Transverse colon (tissue), 4 donors: ENCODE measurements around the gene HAUS5. TPM values are rescaled to one million over a fixed set of nuclear protein-coding genes. Genes with fewer than 3 reads are reported as not detected.
A peak's percentile ranks its signal among the peaks of the same experiment; 100 is the strongest.

Experiments used
- DNase-seq: peaks from one replicate; pipeline ENCODE4 v3.0.0-alpha.2; 2019
- H3K27ac ChIP-seq, 4 donors: fragments of 200-600 bp; sonication (generic); 2 replicates each; pipeline ENCODE4 v1.5.1; 2016 to 2018; ENCODE audit warnings: inconsistent platforms in 4 of 4
- H3K27me3 ChIP-seq: fragments of 200-600 bp; sonication (generic); 2 replicates; pipeline ENCODE4 v1.5.1; 2017; ENCODE audit warnings: inconsistent platforms
- H3K36me3 ChIP-seq, 4 donors: fragments of 200-600 bp; sonication (generic); 2 replicates each; pipeline ENCODE4 v1.5.1; 2017 to 2019; ENCODE audit warnings: inconsistent platforms in 4 of 4
- H3K4me1 ChIP-seq, 4 donors: fragments of 200-600 bp; sonication (generic); 2 replicates each; pipeline ENCODE4 v1.5.1; 2017 to 2020; ENCODE audit warnings: inconsistent platforms in 4 of 4
- H3K4me3 ChIP-seq, 4 donors: fragments of 200-600 bp; sonication (generic); 1 replicate in 1 of 4; 2 replicates in 3 of 4; pipeline versions ENCODE4 v1.5.1 to v1.6.1; 2017 to 2019; ENCODE audit warnings: inconsistent platforms in 4 of 4
- H3K9me3 ChIP-seq, 2 donors: fragments of 200-600 bp; sonication (generic); 2 replicates each; pipeline ENCODE4 v1.5.1; 2017 to 2019; ENCODE audit warnings: inconsistent platforms in 2 of 2
- CTCF ChIP-seq, 5 experiments: fragments of 200-600 bp in 3 of 5; fragments of 450-650 bp in 2 of 5; sonication (generic) in 3 of 5; IDR thresholded peaks; 1 replicate in 2 of 5; 2 replicates in 3 of 5; pipeline ENCODE4 v1.5.1; 2016 to 2017; ENCODE audit warnings: antibody characterized with exemption in 5 of 5, inconsistent platforms in 3 of 5, mild to moderate bottlenecking in 2 of 5, moderate library complexity in 1 of 5
- EP300 ChIP-seq: sonication (generic); formaldehyde crosslinking; IDR thresholded peaks from one replicate; pipeline ENCODE4 v1.6.1; 2017; ENCODE audit warnings: antibody characterized with exemption, low read depth
- POLR2A ChIP-seq: fragments of 450-650 bp; IDR thresholded peaks from one replicate; pipeline ENCODE4 v1.6.1; 2016; ENCODE audit warnings: antibody characterized with exemption, mild to moderate bottlenecking, moderate library complexity
- POLR2AphosphoS5 ChIP-seq, 3 donors: sonication (generic); formaldehyde crosslinking; IDR thresholded peaks; one replicate each; pipeline ENCODE4 v1.6.1; 2016; ENCODE audit warnings: antibody characterized with exemption in 3 of 3
- WGBS, 2 donors: methylation state at CpG; one replicate each; pipeline ENCODE4 v1.1.5; 2018; ENCODE audit warnings: low coverage in 1 of 2; 5-methylcytosine and 5-hydroxymethylcytosine counted together
- in situ Hi-C, 4 donors: fragments of 200-750 bp; cut with MboI; loops; one replicate each; pipeline versions ENCODE4 v1.15.0 to v1.15.1; 2017; ENCODE audit warnings: low sequenced_read_pairs in 3 of 4, low pct_ligation_motif_present in 1 of 4, low pct_unique_long_range_greater_than_20kb in 1 of 4
- intact Hi-C: fragments of 100-400 bp; cut with DNase I; formaldehyde crosslinking; loops from one replicate; pipeline ENCODE4 v1.15.1; 2023; ENCODE audit warnings: low total_unique reads
- total RNA-seq, 4 donors: library from RNA; depleted of rRNA; stranded (reverse); fragments of >200 nt; gene quantifications; one replicate each; pipeline ENCODE4 v1.1.0, GENCODE V29; 2016

HAUS5 gene
- total RNA-seq, result 1 to 10 TPM; 3.7 to 6.6 (median 5.2) TPM

- Histone ChIP-seq H3K4me3 (peak within 1 kb of the TSS; percentile 41 to 76 (median 56)), H3K4me1 (peaks cover 3 to 13% (median 11%) of the 10 kb centered on the region in 4 donors), H3K27ac (peak within 1 kb of the TSS; percentile 47 to 81 (median 60)), H3K36me3 (no peaks in the 10 kb centered on the region), H3K27me3 (no peaks in the 10 kb centered on the region), H3K9me3 (no peaks in the 10 kb centered on the region)
- TF ChIP-seq POLR2AphosphoS5 (IDR thresholded peaks at IDR 0.05), result peak; percentile 55 to 76 (median 67)
- peak in 2 of 5 experiments; percentile 42 to 44 for TF ChIP-seq CTCF (IDR thresholded peaks at IDR 0.05)
- peak; percentile 49 for TF ChIP-seq POLR2A
- no peak for TF ChIP-seq EP300
- intact Hi-C loops (no loop called here), in situ Hi-C loops (no loop called here)
- peak; percentile 96 for DNase-seq
- WGBS, 2 donors, result 0% methylated on average over 44 of the region's 47 CpGs; no CpG with 5 or more reads in 1 of the 2 donors
Measured at GRCh38 chr19:35612559-35613321, at the start of gene HAUS5. HAUS5 (plus strand) TSS chr19:35612735; CDS start chr19:35612795, 60 bp downstream.

- in situ Hi-C loops, result no loop called here
- intact Hi-C loops, result no loop called here
- TF ChIP-seq POLR2AphosphoS5 (IDR thresholded peaks at IDR 0.05) (no peak), EP300 (no peak), CTCF (IDR thresholded peaks at IDR 0.05) (no peak), POLR2A (no peak)
- WGBS, 2 donors, result 63 to 69% methylated on average over 2 of the region's 2 CpGs
- peaks cover 42% of the 10 kb centered on the region for H3K27me3 ChIP-seq
- DNase-seq, result no peak
- H3K4me3 ChIP-seq, result no peak overlapping the region
- no peaks in the 10 kb centered on the region for H3K9me3 ChIP-seq
- H3K4me1 ChIP-seq, result peaks cover 0 to 8% (median 7%) of the 10 kb centered on the region in 4 donors
- H3K36me3 ChIP-seq, result no peaks in the 10 kb centered on the region
- no peak overlapping the region for H3K27ac ChIP-seq
Measured at GRCh38 chr19:35562776-35563175, 49.8 kb upstream of the HAUS5 start.

GRCh38 chr19:35563207-35563829 is 49.2 kb upstream of the HAUS5 start, which contains the start of gene ATP4A:
ATP4A (minus strand) TSS chr19:35563658; CDS start chr19:35563629, 29 bp downstream.
- Histone ChIP-seq H3K27ac (no peak within 1 kb of the TSS), H3K4me1 (peaks cover 0 to 3% (median 1%) of the 10 kb centered on the region in 4 donors), H3K9me3 (no peaks in the 10 kb centered on the region), H3K36me3 (no peaks in the 10 kb centered on the region), H3K4me3 (no peak within 1 kb of the TSS), H3K27me3 (peaks cover 37% of the 10 kb centered on the region)
- 68 to 79% methylated on average over 4 to 15 of the region's 15 CpGs for whole genome bisulfite sequencing, 2 donors
- DNase-seq, result no peak
- no peak for TF ChIP-seq CTCF (IDR thresholded peaks at IDR 0.05)
- TF ChIP-seq POLR2A, result no peak
- no peak for TF ChIP-seq EP300
- no peak for TF ChIP-seq POLR2AphosphoS5 (IDR thresholded peaks at IDR 0.05)
- intact Hi-C loops (no loop called here), in situ Hi-C loops (no loop called here)
